WTC11 (cell line): ENCODE measurements around the gene ZNF710. TPM values are rescaled to one million over a fixed set of nuclear protein-coding genes. Genes with fewer than 3 reads are reported as not detected.
A peak's percentile ranks its signal among the peaks of the same experiment; 100 is the strongest.

Experiments used
- ATAC-seq: fragments of 200-7000 bp; cut with Tn5 transposase; 2 replicates; pipeline ENCODE4 v1.10.0; 2021; ENCODE audit warnings: mild to moderate bottlenecking, moderate library complexity
- CTCF ChIA-PET: fragments of 300-600 bp; sonication (Branson Sonifier 250); formaldehyde crosslinking; loops from one replicate; lab custom pipeline; 2021; ENCODE audit warnings: antibody characterized with exemption; lab: Charles Lee
- POLR2A ChIA-PET: fragments of 350-600 bp; sonication (Branson Sonifier 250); formaldehyde crosslinking; loops from one replicate; lab custom pipeline; 2021; ENCODE audit warnings: antibody characterized with exemption; lab: Charles Lee
- DNase-seq: peaks from one replicate; pipeline ENCODE4 v3.0.0; 2021; ENCODE audit warnings: low spot score
- H3K27ac Mint-ChIP-seq: 2 replicates; pipeline ENCODE4 v1.8.0; 2021; ENCODE audit warnings: mixed read lengths
- H3K27me3 Mint-ChIP-seq: 2 replicates; pipeline ENCODE4 v1.8.0; 2021; ENCODE audit warnings: low read depth, mild to moderate bottlenecking, moderate library complexity, mixed read lengths
- H3K36me3 Mint-ChIP-seq: 2 replicates; pipeline ENCODE4 v1.8.0; 2021; ENCODE audit warnings: mixed read lengths
- H3K4me1 Mint-ChIP-seq: 2 replicates; pipeline ENCODE4 v1.8.0; 2022; ENCODE audit warnings: mixed read lengths
- H3K4me3 Mint-ChIP-seq: 2 replicates; pipeline ENCODE4 v1.8.0; 2021; ENCODE audit warnings: mild to moderate bottlenecking, moderate library complexity, mixed read lengths
- H3K9me3 Mint-ChIP-seq: 2 replicates; pipeline ENCODE4 v1.8.0; 2021; ENCODE audit warnings: mixed read lengths
- CREM ChIP-seq: sonication (generic); formaldehyde crosslinking; IDR thresholded peaks from 2 replicates; pipeline ENCODE4 v1.8.1; 2022; ENCODE audit warnings: mild to moderate bottlenecking, missing genetic modification reagents, moderate library complexity
- FOXJ3 ChIP-seq: sonication (generic); formaldehyde crosslinking; IDR thresholded peaks from 2 replicates; pipeline ENCODE4 v1.9.0; 2021; ENCODE audit warnings: missing genetic modification reagents, mild to moderate bottlenecking, borderline replicate concordance
- GRHL2 ChIP-seq: fragments of 250-450 bp; sonication (Bioruptor Pico); IDR thresholded peaks from 2 replicates; pipeline ENCODE4 v1.8.0; 2022; ENCODE audit warnings: mild to moderate bottlenecking, moderate library complexity; ENCODE audit not compliant: insufficient replicate concordance, severe bottlenecking
- KAT7 ChIP-seq: sonication (generic); formaldehyde crosslinking; IDR thresholded peaks from 2 replicates; pipeline ENCODE4 v1.8.1; 2023; ENCODE audit warnings: missing genetic modification reagents, mild to moderate bottlenecking, borderline replicate concordance
- SMAD4 ChIP-seq: sonication (generic); formaldehyde crosslinking; IDR thresholded peaks from 2 replicates; pipeline ENCODE4 v1.8.0; 2022; ENCODE audit warnings: mild to moderate bottlenecking, missing genetic modification reagents
- ZNF219 ChIP-seq: sonication (generic); formaldehyde crosslinking; IDR thresholded peaks from 2 replicates; pipeline ENCODE4 v1.8.0; 2023; ENCODE audit warnings: missing genetic modification reagents, mild to moderate bottlenecking, borderline replicate concordance
- ZNF232 ChIP-seq: sonication (generic); formaldehyde crosslinking; IDR thresholded peaks from 2 replicates; pipeline ENCODE4 v1.8.0; 2022; ENCODE audit warnings: mild to moderate bottlenecking, missing genetic modification reagents
- ZNF263 ChIP-seq: sonication (generic); formaldehyde crosslinking; IDR thresholded peaks from 2 replicates; pipeline ENCODE4 v1.8.1; 2022; ENCODE audit warnings: low read depth, mild to moderate bottlenecking, moderate library complexity, missing genetic modification reagents
- ZNF317 ChIP-seq: sonication (generic); formaldehyde crosslinking; IDR thresholded peaks from 2 replicates; pipeline ENCODE4 v1.8.1; 2023; ENCODE audit warnings: low read depth, mild to moderate bottlenecking, moderate library complexity, missing genetic modification reagents, borderline replicate concordance
- total RNA-seq: library from RNA; stranded (reverse); gene quantifications from 3 replicates; pipeline ENCODE4 v1.2.3, GENCODE V29; 2021
- TF ChIP-seq, protein P1 (sequence below): sonication (generic); formaldehyde crosslinking; IDR thresholded peaks from 2 replicates; pipeline ENCODE4 v1.8.1; 2023; ENCODE audit warnings: mild to moderate bottlenecking, missing genetic modification reagents
- TF ChIP-seq, protein P2 (sequence below): sonication (generic); formaldehyde crosslinking; conservative IDR thresholded peaks from 2 replicates; pipeline ENCODE4 v1.8.1; 2022; ENCODE audit warnings: mild to moderate bottlenecking, missing genetic modification reagents
- TF ChIP-seq, protein P3 (sequence below): fragments of 250-450 bp; sonication (Bioruptor Pico); IDR thresholded peaks from 2 replicates; pipeline ENCODE4 v1.9.0; 2021; ENCODE audit warnings: moderate library complexity, mild to moderate bottlenecking, inconsistent platforms, borderline replicate concordance
- TF ChIP-seq, protein P4 (sequence below): sonication (generic); formaldehyde crosslinking; IDR thresholded peaks from 2 replicates; pipeline ENCODE4 v1.8.1; 2023; ENCODE audit warnings: mild to moderate bottlenecking, missing genetic modification reagents, borderline replicate concordance
- TF ChIP-seq, protein P5 (sequence below): sonication (generic); formaldehyde crosslinking; IDR thresholded peaks from 2 replicates; pipeline ENCODE4 v1.8.1; 2022; ENCODE audit warnings: mild to moderate bottlenecking, missing genetic modification reagents, moderate library complexity, borderline replicate concordance
- TF ChIP-seq, protein P6 (sequence below): sonication (generic); formaldehyde crosslinking; IDR thresholded peaks from 2 replicates; pipeline ENCODE4 v1.8.1; 2023; ENCODE audit warnings: mild to moderate bottlenecking, missing genetic modification reagents, moderate library complexity
- TF ChIP-seq, protein P7 (sequence below): sonication (generic); formaldehyde crosslinking; IDR thresholded peaks from 2 replicates; pipeline ENCODE4 v1.8.0; 2023; ENCODE audit warnings: missing genetic modification reagents, mild to moderate bottlenecking, borderline replicate concordance

Gene ZNF710
- total RNA-seq, 1 experiment from 2014 or later: 25.9 TPM

DNA sequence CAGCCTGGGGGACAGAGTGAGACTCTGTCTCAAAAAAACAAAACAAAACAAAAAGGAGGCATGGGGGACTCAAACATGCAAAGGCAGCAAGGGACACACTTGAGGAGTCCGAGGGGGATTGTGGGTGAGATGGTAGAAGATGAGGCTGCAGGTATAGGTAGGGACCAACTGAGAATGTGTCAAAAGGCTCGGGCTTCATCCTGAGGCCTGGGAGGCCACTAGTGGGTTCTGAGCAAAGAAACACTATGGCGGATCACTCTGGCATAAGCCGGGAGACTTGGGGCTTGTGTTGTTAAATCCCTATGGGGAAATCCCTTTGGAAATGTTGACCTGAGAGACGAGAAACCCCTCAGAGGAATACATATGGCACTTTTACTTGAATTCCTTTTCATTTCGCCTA is 21.2 kb downstream of the ZNF710 start (continued):
- TF ChIP-seq GRHL2 (CRISPR knock-in tag): no peak
- TF ChIP-seq, protein P1, sequence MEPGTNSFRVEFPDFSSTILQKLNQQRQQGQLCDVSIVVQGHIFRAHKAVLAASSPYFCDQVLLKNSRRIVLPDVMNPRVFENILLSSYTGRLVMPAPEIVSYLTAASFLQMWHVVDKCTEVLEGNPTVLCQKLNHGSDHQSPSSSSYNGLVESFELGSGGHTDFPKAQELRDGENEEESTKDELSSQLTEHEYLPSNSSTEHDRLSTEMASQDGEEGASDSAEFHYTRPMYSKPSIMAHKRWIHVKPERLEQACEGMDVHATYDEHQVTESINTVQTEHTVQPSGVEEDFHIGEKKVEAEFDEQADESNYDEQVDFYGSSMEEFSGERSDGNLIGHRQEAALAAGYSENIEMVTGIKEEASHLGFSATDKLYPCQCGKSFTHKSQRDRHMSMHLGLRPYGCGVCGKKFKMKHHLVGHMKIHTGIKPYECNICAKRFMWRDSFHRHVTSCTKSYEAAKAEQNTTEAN (CRISPR knock-in tag): no peak
- TF ChIP-seq, all 79 proteins: peak for 0

DNA sequence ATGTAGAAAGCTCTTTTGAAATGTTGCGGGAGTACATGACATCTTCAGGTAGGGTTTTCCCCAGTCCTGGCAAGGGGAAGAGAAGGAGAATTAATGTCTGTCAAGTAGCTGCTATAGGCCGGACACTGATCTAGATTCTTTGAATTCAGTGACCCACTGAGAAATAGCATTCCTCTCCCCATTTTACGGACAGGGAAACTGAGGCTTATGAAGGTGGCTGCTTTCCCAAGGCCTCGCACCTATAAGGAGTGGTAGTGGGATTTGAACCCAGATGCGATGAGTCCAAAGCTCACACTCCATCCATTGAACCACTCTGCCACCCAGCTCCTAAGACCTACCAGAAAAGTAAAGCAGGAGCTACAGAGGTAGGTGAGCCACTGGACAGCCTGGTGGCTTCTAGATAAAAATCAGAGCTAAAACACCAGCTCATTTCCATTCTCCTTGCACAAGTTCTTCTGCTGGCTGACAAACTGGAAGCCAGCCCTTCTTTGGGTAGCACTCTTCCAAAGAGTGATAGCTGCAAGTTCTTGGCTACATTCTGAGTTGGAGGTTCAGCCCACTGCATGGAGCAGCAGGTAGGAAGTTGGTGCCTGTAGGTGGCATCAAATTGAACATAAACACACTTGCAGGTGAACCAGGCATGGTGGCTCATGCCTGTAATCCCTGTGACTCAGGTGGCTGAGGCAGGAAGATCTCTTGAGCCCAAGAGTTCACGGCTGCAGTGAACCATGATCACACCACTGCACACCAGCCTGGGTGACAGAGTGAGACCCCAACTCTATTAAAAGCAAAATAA is 22.0 kb downstream of the ZNF710 start:
- TF ChIP-seq ZNF232 (CRISPR knock-in tag): no peak
- TF ChIP-seq, protein P2, sequence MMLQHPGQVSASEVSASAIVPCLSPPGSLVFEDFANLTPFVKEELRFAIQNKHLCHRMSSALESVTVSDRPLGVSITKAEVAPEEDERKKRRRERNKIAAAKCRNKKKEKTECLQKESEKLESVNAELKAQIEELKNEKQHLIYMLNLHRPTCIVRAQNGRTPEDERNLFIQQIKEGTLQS: no peak
- no peak for TF ChIP-seq ZNF219 (CRISPR knock-in tag)
- TF ChIP-seq, protein P3, sequence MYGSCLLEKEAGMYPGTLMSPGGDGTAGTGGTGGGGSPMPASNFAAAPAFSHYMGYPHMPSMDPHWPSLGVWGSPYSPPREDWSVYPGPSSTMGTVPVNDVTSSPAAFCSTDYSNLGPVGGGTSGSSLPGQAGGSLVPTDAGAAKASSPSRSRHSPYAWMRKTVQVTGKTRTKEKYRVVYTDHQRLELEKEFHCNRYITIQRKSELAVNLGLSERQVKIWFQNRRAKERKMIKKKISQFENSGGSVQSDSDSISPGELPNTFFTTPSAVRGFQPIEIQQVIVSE (CRISPR knock-in tag): no peak
- TF ChIP-seq ZNF317: no peak
- TF ChIP-seq, protein P4, sequence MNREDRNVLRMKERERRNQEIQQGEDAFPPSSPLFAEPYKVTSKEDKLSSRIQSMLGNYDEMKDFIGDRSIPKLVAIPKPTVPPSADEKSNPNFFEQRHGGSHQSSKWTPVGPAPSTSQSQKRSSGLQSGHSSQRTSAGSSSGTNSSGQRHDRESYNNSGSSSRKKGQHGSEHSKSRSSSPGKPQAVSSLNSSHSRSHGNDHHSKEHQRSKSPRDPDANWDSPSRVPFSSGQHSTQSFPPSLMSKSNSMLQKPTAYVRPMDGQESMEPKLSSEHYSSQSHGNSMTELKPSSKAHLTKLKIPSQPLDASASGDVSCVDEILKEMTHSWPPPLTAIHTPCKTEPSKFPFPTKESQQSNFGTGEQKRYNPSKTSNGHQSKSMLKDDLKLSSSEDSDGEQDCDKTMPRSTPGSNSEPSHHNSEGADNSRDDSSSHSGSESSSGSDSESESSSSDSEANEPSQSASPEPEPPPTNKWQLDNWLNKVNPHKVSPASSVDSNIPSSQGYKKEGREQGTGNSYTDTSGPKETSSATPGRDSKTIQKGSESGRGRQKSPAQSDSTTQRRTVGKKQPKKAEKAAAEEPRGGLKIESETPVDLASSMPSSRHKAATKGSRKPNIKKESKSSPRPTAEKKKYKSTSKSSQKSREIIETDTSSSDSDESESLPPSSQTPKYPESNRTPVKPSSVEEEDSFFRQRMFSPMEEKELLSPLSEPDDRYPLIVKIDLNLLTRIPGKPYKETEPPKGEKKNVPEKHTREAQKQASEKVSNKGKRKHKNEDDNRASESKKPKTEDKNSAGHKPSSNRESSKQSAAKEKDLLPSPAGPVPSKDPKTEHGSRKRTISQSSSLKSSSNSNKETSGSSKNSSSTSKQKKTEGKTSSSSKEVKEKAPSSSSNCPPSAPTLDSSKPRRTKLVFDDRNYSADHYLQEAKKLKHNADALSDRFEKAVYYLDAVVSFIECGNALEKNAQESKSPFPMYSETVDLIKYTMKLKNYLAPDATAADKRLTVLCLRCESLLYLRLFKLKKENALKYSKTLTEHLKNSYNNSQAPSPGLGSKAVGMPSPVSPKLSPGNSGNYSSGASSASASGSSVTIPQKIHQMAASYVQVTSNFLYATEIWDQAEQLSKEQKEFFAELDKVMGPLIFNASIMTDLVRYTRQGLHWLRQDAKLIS (CRISPR knock-in tag): no peak
- DNase-seq (no peak), ATAC-seq (no peak)
- ChIA-PET CTCF (interaction anchor here (0.9 to 1.2 kb wide), 2 partner anchors 59 to 270 kb away, joined by 3 read pairs; no protein-coding TSS in a partner anchor), POLR2A (interaction anchor here (0.9 kb wide), 1 partner anchor 16 kb away, joined by 3 read pairs; no protein-coding TSS in a partner anchor)
- no peaks in the 10 kb centered on the region for H3K9me3 Mint-ChIP-seq
- H3K4me1 Mint-ChIP-seq: peaks cover 41% of the 10 kb centered on the region
- H3K27me3 Mint-ChIP-seq: no peaks in the 10 kb centered on the region
- H3K4me3 Mint-ChIP-seq: no peak overlapping the region
- H3K27ac Mint-ChIP-seq: no peak overlapping the region
- H3K36me3 Mint-ChIP-seq: no peaks in the 10 kb centered on the region

DNA sequence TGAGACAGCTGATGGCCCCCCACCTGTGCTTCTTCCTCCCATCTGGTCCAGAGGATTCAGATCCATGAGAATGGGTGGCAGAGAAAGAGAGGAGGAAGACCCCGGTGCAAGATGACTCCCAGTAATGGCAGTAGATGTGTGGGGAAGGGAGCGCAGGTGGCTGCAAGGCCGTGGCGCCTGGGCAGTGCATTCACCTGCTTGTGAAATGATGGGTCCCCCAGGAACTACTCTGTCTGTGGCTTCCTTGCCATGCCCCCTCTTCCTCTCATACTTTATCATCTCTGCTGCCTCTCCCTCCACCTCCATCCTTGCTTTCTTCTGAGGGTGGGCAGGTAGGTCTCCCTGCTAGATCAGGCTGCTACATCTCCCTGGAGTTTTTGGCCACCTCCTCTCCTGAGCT is 23.3 kb downstream of the ZNF710 start:
- H3K36me3 Mint-ChIP-seq: no peaks in the 10 kb centered on the region; the same call in 1 of the 2 replicates
- H3K27ac Mint-ChIP-seq: peak overlapping the region; percentile 12; the same call in 1 of the 2 replicates
- H3K9me3 Mint-ChIP-seq: no peaks in the 10 kb centered on the region
- no peak for ATAC-seq
- no peak for DNase-seq
- peaks cover 32% of the 10 kb centered on the region for H3K4me1 Mint-ChIP-seq
- H3K27me3 Mint-ChIP-seq: no peaks in the 10 kb centered on the region
- ChIA-PET CTCF (no interaction called here), POLR2A (no interaction called here)
- no peak overlapping the region for H3K4me3 Mint-ChIP-seq
- TF ChIP-seq CREM (no peak), SMAD4 (no peak), ZNF263 (no peak), KAT7 (CRISPR knock-in tag) (no peak), FOXJ3 (CRISPR knock-in tag) (no peak), ZNF232 (CRISPR knock-in tag) (no peak)
- TF ChIP-seq, protein P5, sequence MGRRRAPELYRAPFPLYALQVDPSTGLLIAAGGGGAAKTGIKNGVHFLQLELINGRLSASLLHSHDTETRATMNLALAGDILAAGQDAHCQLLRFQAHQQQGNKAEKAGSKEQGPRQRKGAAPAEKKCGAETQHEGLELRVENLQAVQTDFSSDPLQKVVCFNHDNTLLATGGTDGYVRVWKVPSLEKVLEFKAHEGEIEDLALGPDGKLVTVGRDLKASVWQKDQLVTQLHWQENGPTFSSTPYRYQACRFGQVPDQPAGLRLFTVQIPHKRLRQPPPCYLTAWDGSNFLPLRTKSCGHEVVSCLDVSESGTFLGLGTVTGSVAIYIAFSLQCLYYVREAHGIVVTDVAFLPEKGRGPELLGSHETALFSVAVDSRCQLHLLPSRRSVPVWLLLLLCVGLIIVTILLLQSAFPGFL (CRISPR knock-in tag): no peak
- TF ChIP-seq, protein P6, sequence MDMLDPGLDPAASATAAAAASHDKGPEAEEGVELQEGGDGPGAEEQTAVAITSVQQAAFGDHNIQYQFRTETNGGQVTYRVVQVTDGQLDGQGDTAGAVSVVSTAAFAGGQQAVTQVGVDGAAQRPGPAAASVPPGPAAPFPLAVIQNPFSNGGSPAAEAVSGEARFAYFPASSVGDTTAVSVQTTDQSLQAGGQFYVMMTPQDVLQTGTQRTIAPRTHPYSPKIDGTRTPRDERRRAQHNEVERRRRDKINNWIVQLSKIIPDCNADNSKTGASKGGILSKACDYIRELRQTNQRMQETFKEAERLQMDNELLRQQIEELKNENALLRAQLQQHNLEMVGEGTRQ (CRISPR knock-in tag): no peak
- TF ChIP-seq, protein P2: no peak
- TF ChIP-seq, protein P3 (CRISPR knock-in tag): no peak
- TF ChIP-seq, protein P7, sequence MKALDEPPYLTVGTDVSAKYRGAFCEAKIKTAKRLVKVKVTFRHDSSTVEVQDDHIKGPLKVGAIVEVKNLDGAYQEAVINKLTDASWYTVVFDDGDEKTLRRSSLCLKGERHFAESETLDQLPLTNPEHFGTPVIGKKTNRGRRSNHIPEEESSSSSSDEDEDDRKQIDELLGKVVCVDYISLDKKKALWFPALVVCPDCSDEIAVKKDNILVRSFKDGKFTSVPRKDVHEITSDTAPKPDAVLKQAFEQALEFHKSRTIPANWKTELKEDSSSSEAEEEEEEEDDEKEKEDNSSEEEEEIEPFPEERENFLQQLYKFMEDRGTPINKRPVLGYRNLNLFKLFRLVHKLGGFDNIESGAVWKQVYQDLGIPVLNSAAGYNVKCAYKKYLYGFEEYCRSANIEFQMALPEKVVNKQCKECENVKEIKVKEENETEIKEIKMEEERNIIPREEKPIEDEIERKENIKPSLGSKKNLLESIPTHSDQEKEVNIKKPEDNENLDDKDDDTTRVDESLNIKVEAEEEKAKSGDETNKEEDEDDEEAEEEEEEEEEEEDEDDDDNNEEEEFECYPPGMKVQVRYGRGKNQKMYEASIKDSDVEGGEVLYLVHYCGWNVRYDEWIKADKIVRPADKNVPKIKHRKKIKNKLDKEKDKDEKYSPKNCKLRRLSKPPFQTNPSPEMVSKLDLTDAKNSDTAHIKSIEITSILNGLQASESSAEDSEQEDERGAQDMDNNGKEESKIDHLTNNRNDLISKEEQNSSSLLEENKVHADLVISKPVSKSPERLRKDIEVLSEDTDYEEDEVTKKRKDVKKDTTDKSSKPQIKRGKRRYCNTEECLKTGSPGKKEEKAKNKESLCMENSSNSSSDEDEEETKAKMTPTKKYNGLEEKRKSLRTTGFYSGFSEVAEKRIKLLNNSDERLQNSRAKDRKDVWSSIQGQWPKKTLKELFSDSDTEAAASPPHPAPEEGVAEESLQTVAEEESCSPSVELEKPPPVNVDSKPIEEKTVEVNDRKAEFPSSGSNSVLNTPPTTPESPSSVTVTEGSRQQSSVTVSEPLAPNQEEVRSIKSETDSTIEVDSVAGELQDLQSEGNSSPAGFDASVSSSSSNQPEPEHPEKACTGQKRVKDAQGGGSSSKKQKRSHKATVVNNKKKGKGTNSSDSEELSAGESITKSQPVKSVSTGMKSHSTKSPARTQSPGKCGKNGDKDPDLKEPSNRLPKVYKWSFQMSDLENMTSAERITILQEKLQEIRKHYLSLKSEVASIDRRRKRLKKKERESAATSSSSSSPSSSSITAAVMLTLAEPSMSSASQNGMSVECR (CRISPR knock-in tag): no peak
